Lower leg skin (tissue), 3 donors: ENCODE measurements around the gene MPRIP.

Experiments used
- CTCF ChIP-seq, 3 donors: fragments of 450-650 bp; IDR thresholded peaks; one replicate each; pipeline ENCODE4 v1.5.1; 2016; ENCODE audit warnings: antibody characterized with exemption in 3 of 3, mild to moderate bottlenecking in 3 of 3, moderate library complexity in 2 of 3
- POLR2A ChIP-seq, 2 donors: fragments of 450-650 bp; IDR thresholded peaks; one replicate each; pipeline ENCODE4 v1.6.1; 2016 to 2017; ENCODE audit warnings: antibody characterized with exemption in 2 of 2, mild to moderate bottlenecking in 1 of 2, moderate library complexity in 1 of 2

DNA sequence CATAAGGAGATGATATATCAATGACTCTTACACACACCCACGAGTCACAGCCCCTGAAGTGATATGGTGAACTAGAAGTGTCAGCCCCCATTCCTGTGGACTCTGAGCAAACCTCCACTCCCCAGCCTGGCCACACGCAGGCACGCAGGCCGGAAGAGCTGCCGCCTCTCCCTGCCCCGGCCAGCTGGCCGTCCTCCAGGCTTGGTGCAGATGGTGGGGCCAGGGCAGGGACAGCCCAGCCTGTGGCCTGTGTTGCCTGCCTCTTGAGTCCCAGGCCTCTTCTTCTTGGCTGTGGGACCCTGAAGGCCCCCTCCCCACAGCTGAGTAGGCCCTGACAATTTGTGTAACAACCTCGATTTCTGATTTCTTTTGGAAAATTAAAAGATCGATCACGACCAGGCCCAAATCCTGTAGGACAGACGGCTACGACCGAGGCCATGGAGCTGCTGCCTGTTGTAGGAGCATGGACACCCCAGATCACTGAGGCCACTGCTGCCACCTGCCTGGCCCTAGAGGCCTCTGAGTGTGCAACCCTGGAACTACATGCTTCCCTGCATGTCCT, 10.0 kb upstream of the MPRIP start:
- TF ChIP-seq CTCF (IDR thresholded peaks at IDR 0.05) (no peak), POLR2A (IDR thresholded peaks at IDR 0.05) (no peak)
